ENCODE results near the gene ATP5MC2.
A peak's percentile ranks its signal among the peaks of the same experiment; 100 is the strongest.
"Not testable (repeated sequence)": the region's sequence is repeated elsewhere in the genome, so short reads cannot be mapped to it uniquely, and the experiment has no call there.

The ATP5MC2 gene

GRCh38 chr12:53695152-53696145 lies 19.6 kb upstream of the ATP5MC2 start:
- DNase-seq = peak in 4 of 51 donors; percentile 10 to 37 (median 28)

DNA sequence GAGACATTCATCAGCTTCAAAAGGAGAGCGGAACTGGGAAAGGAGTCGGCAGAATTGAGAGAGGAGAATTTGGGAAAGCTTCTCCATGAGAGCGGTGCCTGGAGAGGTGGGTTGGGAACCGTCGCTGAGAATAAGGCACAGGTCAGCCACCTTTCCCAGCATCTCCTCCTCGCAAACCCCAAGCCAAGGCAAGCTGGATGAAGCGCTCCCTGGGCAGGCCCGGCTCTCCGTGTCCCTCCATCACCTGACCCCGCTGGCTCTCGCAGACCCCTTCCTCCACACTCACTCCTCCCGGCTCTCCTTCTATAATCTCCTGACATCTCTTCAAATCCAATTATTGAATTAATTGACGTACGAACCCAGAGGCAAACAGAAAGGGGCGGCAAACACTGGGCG lies 18.9 kb upstream of the ATP5MC2 start:
- no peak for DNase-seq

DNA sequence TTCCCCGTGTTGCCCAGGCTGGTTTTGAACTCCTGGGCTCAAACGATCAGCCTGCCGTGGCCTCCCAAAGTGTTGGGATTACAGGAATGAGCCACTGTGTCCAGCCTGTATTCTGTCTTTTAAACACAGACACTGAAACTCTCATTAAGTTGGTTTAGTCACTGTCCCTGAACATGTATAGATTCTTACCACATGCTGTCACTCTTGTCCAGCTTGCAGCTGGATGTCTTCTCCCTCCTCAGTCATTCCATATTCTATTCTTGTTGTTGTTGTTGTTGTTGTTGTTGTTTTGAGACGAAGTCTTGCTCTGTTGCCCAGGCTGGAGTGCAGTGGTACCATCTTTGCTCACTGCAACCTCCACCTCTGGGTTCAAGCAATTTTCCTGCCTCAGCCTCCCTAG lies 12.3 kb upstream of the ATP5MC2 start:
- no peak for DNase-seq

GRCh38 chr12:53686436-53686835 lies 10.6 kb upstream of the ATP5MC2 start:
- no peak for DNase-seq

DNA sequence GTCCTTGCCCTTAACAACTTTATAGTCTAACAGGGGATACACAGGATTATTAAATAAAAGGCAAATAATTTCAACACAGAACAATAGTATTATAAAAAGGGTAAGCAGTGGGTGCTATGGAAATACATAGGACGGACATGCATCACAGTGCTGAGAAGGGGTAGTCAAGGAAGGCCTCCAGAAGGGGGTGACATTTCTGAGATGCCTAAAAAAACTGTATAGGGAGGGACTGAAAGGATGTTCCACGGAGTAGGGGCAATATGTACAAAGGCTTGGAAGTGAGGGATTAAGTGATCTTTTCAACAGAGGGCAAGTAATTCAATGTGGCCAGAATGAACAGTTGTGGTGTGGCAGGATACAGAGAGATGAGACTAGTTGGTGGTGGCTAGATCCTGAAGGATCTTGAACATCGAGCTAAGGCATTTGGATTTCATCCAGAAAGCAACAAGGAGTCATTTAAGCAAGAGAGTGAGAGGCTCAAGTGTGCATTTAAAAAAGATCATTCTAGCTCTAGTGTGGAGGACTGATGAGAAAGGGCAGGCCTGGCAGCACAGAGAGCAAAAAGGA lies 8.9 kb upstream of the ATP5MC2 start:
- DNase-seq = no peak

DNA sequence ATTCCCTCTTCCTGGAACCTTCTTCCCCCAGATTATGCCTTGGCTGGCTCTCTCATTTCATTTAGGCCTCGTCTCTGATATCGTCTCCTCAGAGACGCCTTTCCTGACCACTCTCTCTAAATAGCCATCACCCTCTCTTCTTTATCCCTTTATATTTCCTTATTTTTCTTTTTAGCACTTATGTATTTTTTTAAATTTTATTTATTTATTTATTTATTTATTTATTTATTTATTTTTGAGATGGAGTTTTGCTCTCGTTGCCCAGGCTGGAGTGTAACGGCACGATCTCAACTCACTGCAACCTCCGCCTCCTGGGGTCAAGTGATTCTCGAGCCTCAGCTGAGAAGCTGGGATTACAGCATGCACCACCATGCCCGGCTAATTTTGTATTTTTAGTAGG lies 8.1 kb upstream of the ATP5MC2 start:
- no peak for DNase-seq

- DNase-seq = no peak
Observed at GRCh38 chr12:53683494-53683893, 7.6 kb upstream of the ATP5MC2 start.

DNA sequence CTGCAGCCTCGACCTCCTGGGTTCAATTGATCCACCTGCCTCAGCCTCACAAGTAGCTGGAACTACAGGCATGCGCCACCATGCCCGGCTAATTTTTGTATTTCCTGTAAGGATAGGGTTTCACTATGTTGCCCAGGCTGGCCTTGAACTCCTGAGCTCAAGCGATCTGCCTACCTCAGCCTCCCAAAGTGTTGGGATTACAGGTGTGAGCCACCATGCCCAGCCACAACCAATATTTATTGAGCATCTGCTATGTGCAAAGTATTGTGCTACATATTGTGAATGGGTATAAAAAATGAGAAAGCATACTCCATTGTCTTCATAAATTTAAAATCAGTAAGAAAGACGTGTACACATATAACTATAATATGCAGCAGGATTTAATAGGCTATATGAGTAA lies 4.2 kb upstream of the ATP5MC2 start:
- not testable (repeated sequence) for DNase-seq

DNA sequence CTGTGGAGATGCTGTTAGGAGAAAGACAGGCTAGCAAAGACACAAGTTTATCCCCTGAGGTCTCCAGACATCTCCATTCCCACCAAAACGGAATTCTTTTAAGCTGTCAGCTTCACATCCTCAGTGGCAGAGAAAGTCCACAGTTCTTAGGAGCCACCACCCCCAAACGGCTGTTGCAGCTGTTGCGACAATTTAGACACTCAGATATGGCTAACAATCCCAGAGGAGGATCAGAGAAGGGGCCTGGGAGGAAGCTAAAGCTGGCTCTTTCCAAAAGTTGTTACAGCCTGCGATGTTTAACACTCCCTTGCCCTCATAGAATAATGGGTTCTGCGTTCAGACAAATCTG lies 1.9 kb upstream of the ATP5MC2 start:
- DNase-seq = peak in 16 of 51 donors; percentile 3 to 86 (median 34)

GRCh38 chr12:53677016-53677799 lies 1.3 kb upstream of the ATP5MC2 start:
- DNase-seq = peak in 29 of 51 donors; percentile 14 to 87 (median 49)

DNA sequence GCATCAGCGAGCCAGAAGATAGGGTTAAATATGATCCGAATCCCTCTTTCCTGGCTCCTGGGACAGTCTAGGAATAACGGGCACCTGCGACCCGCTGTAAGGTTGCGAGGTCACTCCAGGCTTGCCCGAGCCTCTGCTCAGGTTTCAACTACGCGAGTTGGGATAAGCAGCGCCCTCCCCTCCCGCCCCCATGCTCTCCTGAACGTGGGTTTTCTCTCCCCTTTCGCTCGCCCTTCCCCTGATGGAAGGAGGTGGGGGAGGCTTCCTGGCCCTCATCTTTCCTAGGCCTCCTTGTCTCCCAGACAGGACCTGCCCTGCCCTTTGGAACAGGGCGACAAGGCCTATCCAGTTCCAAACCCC lies 753 bp upstream of the ATP5MC2 start:
- peak in 38 of 51 donors; percentile 27 to 94 (median 58) for DNase-seq

- no peak for DNase-seq
Observed at GRCh38 chr12:53674977-53675700, 744 bp downstream of the ATP5MC2 start.

DNA sequence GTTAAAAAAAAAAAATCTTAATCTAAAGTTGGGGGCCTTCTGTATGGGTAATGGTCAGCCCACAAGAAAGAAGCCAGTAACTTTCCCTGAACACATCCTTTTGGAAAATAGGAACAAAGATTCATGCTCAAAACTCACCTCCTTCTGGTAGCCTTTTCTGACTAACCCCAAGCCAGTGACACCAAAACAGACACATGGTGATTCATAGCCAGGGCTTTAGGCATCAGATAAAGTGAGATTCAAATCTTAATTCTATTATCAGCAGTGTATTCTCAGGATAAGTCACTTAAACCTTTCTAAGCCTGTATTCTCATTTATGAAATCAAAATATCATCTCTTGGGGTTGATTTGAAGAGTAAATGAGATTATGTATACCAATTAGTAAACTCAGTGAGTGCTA lies 4.9 kb downstream of the ATP5MC2 start:
- no peak for DNase-seq

GRCh38 chr12:53670308-53670707 lies 5.6 kb downstream of the ATP5MC2 start:
- DNase-seq = no peak

DNA sequence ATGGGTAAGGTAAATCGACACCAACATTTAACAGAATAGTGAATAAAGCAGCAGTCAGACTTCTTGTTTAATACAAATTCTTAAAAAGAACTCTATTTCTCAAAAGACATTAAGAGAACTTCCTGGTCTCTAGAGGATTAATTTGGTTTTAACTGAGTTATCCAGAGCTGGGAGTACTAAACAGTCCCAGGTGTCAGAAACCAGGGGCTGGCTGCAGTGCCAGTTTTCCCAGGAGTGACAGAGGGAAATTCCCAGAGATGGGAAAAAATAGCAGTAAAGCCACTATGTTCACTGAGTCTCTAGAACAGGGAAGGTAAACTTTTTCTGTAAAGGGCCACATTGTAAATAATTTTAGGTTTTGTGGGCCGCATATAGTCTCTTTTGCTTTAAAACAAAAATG lies 8.8 kb downstream of the ATP5MC2 start:
- DNase-seq = no peak

GRCh38 chr12:53664936-53665335 lies 10.9 kb downstream of the ATP5MC2 start:
- no peak for DNase-seq

- DNase-seq = no peak
Observed at GRCh38 chr12:53664191-53664590, 11.7 kb downstream of the ATP5MC2 start.

DNA sequence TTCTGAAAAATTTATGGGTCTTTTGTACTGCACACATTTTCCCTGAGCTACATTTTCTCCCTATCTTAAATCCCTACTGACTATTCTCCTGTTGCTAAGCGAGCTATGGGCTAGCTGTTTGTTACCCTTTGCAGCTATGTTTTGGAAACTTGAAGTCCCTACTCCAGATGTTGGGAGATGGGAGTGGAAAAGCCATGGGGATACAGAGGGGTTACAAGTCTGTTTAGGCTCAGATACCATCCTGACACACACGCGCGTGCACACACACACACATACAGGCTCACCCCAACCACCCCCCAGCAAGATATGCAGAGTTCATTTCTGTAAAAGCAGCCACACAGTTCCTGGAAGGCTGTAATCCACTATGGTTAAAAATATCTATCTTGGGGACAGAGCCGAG lies 15.8 kb downstream of the ATP5MC2 start:
- DNase-seq = peak in 2 of 51 donors; percentile 4 to 5

- no peak for DNase-seq
Observed at GRCh38 chr12:53659571-53659981, 16.3 kb downstream of the ATP5MC2 start.

DNA sequence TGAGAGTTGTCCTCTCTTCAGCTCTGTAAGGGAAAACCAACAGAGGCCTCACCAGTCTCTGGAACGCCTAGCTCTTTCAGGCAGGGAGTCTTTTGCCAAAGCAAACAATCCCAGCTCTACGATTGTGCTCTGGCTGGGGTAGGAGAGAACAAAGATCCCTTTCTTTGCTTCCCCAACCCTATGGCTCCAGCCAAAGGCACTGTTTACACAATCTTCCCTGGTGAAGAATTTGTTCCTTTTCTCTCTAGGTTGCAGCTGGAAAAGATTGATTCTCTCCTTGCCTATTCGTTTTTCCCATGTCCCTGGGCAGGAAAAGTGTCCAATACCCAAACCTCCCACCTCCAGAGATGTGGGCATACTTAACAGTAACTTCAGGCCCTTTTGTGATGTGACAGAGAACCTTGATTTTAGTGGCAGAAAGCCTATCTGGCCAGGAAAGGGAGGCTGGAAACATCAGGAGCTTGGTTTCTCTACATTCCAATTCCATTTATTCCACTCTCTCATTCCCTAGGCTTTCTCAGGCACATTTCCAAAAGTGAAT lies 16.8 kb downstream of the ATP5MC2 start:
- peak in 43 of 51 donors; percentile 11 to 92 (median 58) for DNase-seq

- no peak for DNase-seq
Observed at GRCh38 chr12:53657041-53657440, 18.8 kb downstream of the ATP5MC2 start.

Data from hypothalamus (tissue), 51 donors.